HL-60 (cell line): ENCODE results near the gene CCM2.

Experiments used
- POLR2AphosphoS5 ChIP-seq: IDR thresholded peaks from 2 replicates; pipeline ENCODE4 v1.6.1; 2012; ENCODE audit warnings: low read depth
- REST ChIP-seq: IDR thresholded peaks from 2 replicates; pipeline ENCODE4 v1.6.1; 2012; ENCODE audit warnings: low read depth; ENCODE audit not compliant: insufficient replicate concordance

GRCh38 chr7:44965441-44965903 lies 34.5 kb upstream of the CCM2 start:
- TF ChIP-seq POLR2AphosphoS5 (0 out of 2 replicates have a peak, but pooled peaks have one; percentile 17), REST (no peak)
